GM21515 (cell line): Measurements from ENCODE around the gene HRNR.
"Not testable (repeated sequence)": the region's sequence is repeated elsewhere in the genome, so short reads cannot be mapped to it uniquely, and the experiment has no call there.

Source experiments
- ATAC-seq: cut with Tn5 transposase; IDR thresholded peaks from one replicate; pipeline ENCODE4 v1.9.1; 2021; ENCODE audit not compliant: unreplicated experiment

HRNR gene

GRCh38 chr1:152224093-152224492, at the start of gene HRNR:
Gene HRNR (minus strand): TSS chr1:152224193. CDS start chr1:152223253, 940 bp downstream.
- ATAC-seq, result no peak

GRCh38 chr1:152256394-152256793, 32.4 kb upstream of the HRNR start:
- ATAC-seq, result not testable (repeated sequence)

GRCh38 chr1:152252157-152252556, 28.2 kb upstream of the HRNR start:
- no peak for ATAC-seq

- no peak for ATAC-seq
Measured at GRCh38 chr1:152251391-152251790, 27.4 kb upstream of the HRNR start.

- ATAC-seq, result no peak
Measured at GRCh38 chr1:152247316-152247715, 23.3 kb upstream of the HRNR start.

GRCh38 chr1:152244576-152245273, 20.7 kb upstream of the HRNR start:
- no peak for ATAC-seq

- no peak for ATAC-seq
Measured at GRCh38 chr1:152237093-152237492, 13.1 kb upstream of the HRNR start.

- no peak for ATAC-seq
Measured at GRCh38 chr1:152228831-152229230, 4.8 kb upstream of the HRNR start.

GRCh38 chr1:152227310-152227928, 3.4 kb upstream of the HRNR start:
- ATAC-seq, result no peak

- no peak for ATAC-seq
Measured at GRCh38 chr1:152225678-152226077, 1.7 kb upstream of the HRNR start.

GRCh38 chr1:152220166-152221163, 3.5 kb downstream of the HRNR start:
- no peak for ATAC-seq

- not testable (repeated sequence) for ATAC-seq
Measured at GRCh38 chr1:152219438-152219837, 4.6 kb downstream of the HRNR start.

- ATAC-seq, result no peak
Measured at GRCh38 chr1:152218762-152219436, 5.1 kb downstream of the HRNR start.

- ATAC-seq, result not testable (repeated sequence)
Measured at GRCh38 chr1:152215604-152216003, 8.4 kb downstream of the HRNR start.

- not testable (repeated sequence) for ATAC-seq
Measured at GRCh38 chr1:152214911-152215310, 9.1 kb downstream of the HRNR start.

- no peak for ATAC-seq
Measured at GRCh38 chr1:152198982-152199381, 25.0 kb downstream of the HRNR start.

- no peak for ATAC-seq
Measured at GRCh38 chr1:152197361-152197941, 26.5 kb downstream of the HRNR start.

- ATAC-seq, result no peak
Measured at GRCh38 chr1:152191711-152192110, 32.3 kb downstream of the HRNR start.

- ATAC-seq, result no peak
Measured at GRCh38 chr1:152191260-152191659, 32.7 kb downstream of the HRNR start.

GRCh38 chr1:152190589-152190988, 33.4 kb downstream of the HRNR start:
- ATAC-seq, result no peak
